Right renal pelvis (tissue), 4 donors: ENCODE measurements around the gene NAGLU. TPM values are rescaled to one million over a fixed set of nuclear protein-coding genes. Genes with fewer than 3 reads are reported as not detected.

ENCODE experiments used
- DNase-seq, 4 donors: peaks; one replicate each; pipeline ENCODE4 v3.0.0-alpha.2; 2013; ENCODE audit warnings: low read depth in 4 of 4, low spot score in 3 of 4, missing footprints in 1 of 4
- polyA plus RNA-seq, 4 donors: library from polyadenylated mRNA; unstranded; fragments of 120-200 nt; gene quantifications; one replicate each; pipeline ENCODE4 v1.2.1, GENCODE V29; 2013; ENCODE audit not compliant: insufficient read length in 4 of 4

The NAGLU gene
- polyA plus RNA-seq, 4 donors: 18.8 to 31.7 (median 24.2) TPM

DNA sequence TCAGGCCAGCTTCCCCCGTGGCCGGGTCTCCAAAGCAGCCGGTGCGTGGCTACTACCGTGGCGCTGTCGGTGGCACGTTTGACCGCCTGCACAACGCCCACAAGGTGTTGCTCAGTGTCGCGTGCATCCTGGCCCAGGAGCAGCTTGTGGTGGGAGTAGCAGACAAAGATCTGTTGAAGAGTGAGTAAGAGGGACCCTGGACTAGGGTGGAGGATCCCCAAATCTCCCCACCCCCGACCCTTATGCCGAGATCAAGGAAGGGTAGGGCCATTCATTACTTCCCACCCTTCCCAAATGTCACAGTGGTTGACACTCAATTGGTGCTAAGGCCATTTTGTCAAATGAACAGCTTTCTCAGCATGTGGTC, 27.1 kb downstream of the NAGLU start:
- DNase-seq: no peak

DNA sequence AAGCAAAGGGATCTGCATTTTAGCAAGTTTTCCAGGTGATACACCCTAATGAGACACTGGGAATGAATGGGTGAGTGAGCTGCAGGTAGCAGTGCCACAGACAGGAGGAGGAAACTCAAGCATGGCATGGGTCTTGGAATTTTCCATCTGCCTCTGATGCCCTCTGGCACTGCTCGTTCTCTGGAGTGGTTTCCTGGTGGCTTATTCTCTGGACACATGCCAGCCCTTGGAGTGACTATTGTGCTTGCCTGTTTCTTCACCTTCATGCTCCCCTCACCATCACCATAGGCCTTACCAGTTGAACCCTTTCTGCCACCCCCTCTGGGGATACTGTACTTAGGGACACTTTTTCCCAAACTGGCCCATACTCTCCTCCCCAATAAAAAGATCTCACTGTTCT, 27.5 kb downstream of the NAGLU start:
- DNase-seq: no peak

DNA sequence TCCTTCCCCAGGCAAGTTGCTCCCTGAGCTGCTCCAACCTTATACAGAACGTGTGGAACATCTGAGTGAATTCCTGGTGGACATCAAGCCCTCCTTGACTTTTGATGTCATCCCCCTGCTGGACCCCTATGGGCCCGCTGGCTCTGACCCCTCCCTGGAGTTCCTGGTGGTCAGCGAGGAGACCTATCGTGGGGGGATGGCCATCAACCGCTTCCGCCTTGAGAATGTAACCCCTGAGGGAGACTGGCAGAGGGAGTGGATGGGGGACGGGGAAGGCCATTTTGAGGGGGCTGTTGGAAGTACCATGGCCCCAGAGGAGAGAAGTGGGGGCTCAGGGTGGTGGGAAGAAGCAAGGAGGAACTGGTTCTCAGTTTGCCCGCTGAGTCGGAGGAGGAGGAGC, 27.9 kb downstream of the NAGLU start:
- DNase-seq: no peak

DNA sequence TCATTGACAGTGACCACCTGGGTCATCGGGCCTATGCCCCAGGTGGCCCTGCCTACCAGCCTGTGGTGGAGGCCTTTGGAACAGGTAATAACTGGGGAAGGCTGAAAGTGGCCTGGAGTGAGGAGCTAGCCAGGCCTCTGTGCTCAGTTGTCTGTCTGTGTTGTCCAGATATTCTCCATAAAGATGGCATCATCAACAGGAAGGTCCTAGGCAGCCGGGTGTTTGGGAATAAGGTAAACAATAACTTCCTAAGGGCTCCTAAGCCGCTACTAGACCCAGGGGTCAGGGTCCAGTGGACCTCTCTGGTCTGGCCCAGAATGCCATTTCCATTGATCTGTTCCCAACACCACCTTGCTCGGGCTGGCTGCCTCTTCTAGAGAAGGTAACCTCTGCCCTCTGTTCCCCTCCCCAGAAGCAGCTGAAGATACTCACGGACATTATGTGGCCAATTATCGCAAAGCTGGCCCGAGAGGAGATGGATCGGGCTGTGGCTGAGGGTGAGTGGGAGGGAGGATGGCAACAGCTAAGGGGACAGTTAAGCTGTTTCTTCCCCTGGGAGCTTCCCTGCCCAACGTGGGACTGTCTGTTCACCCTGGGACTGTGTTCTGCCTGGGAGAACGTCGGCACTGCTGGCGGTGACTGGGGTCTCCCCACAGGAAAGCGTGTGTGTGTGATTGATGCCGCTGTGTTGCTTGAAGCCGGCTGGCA, 28.9 kb downstream of the NAGLU start:
- DNase-seq: no peak

DNA sequence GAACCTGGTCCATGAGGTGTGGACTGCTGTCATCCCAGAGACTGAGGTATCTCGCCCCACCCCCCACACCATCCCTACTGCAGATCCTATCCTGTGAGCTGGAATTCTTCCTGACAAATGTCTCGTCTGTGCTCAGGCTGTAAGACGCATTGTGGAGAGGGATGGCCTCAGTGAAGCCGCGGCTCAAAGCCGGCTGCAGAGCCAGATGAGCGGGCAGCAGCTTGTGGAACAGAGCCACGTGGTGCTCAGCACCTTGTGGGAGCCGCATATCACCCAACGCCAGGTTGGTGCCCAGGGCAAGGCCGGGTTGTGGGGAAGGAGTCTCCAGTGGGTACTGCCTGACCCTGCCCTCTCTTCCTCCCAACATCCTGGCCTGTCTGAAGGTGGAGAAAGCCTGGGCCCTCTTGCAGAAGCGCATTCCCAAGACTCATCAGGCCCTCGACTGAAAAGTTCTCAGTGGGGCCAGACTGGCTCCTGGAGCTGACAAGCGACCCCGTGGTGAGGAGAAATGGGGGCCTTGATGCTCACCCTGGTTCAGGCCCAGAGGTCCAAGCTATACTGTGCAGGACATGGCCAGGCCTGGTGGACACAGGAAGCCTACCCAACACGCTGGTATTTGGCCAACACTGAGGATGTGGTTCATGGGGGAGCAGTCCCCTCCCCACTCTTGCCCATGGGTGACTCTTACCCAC, 29.6 kb downstream of the NAGLU start:
- DNase-seq: no peak

- DNase-seq: no peak
Observed at GRCh38 chr17:42566215-42566882, 30.3 kb downstream of the NAGLU start.

- DNase-seq: peak; percentile 75 to 89 (median 79)
Observed at GRCh38 chr17:42566883-42567573, 31.0 kb downstream of the NAGLU start, which contains the start of gene MLX. Gene MLX (plus strand): TSS chr17:42567100. CDS start chr17:42567125, 25 bp downstream.

GRCh38 chr17:42568341-42569111, 32.5 kb downstream of the NAGLU start:
- DNase-seq: no peak

DNA sequence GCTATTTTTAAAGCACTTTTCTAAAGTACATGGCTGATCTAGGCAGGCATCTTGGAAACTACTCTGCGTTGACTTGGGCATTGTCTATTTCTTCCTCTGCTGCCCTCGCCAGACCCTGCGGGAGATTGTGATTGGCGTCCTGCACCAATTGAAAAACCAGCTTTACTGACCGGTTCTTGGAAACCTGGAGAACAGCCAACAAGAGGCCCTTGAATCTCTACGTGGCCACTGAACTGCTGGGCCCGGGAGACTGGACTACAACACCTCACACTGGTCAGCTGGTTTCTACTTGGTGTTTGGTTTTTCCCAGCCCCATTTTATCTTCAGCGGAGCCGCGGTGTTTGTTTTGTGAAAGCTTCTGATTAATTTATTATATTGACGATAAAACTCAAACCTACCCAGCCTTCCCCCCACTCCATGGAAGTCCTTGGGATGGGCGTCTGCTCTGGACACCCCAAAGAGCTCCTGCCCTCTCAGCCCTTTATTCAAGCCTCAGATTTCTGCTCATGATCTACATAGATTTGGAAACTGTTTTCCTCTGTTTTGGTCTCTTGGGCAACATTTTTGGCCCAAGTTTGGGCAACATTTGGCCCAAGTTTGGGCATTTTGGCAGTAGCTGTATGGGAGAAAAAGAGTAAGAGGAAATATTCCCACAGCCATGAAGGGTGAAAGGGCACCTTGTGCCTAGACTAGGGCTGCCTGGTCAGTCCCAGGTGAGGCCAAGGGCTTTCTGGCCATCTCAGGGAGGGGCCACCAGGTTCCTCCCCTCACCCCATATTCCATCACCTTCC, 35.6 kb downstream of the NAGLU start:
- no peak for DNase-seq

- DNase-seq: no peak
Observed at GRCh38 chr17:42573095-42573494, 37.1 kb downstream of the NAGLU start.

DNA sequence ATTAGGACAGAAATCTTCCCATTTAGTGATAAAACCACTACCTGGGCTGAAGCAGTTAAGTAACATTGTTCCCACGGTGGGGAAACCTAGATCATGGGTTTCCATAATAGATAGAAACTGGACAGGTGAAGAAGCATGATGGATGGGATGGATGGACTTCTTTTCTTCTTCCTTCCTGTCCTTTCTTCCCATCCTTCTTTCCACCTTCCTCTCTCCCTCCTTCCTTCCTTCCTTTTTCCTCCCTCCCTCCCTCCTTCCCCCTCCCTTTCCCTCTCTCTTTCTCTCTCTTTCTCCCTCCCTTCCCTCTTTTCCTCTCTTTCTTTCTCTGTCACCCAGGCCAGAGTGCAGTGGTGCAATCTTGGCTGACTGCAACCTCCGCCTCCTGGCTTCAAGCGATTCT, 38.4 kb downstream of the NAGLU start:
- no peak for DNase-seq

- DNase-seq: no peak
Observed at GRCh38 chr17:42577140-42577531, 41.1 kb downstream of the NAGLU start.

GRCh38 chr17:42577532-42578281, 41.7 kb downstream of the NAGLU start, which contains the start of gene PSMC3IP:
Gene PSMC3IP (minus strand): TSS chr17:42577729. CDS start chr17:42577686, 43 bp downstream.
- DNase-seq: peak; percentile 84 to 88 (median 86)

- DNase-seq: peak in 2 of 4 donors; percentile 56 to 72
Observed at GRCh38 chr17:42578282-42578869, 42.3 kb downstream of the NAGLU start.

GRCh38 chr17:42579794-42580551, 43.9 kb downstream of the NAGLU start:
- DNase-seq: no peak

DNA sequence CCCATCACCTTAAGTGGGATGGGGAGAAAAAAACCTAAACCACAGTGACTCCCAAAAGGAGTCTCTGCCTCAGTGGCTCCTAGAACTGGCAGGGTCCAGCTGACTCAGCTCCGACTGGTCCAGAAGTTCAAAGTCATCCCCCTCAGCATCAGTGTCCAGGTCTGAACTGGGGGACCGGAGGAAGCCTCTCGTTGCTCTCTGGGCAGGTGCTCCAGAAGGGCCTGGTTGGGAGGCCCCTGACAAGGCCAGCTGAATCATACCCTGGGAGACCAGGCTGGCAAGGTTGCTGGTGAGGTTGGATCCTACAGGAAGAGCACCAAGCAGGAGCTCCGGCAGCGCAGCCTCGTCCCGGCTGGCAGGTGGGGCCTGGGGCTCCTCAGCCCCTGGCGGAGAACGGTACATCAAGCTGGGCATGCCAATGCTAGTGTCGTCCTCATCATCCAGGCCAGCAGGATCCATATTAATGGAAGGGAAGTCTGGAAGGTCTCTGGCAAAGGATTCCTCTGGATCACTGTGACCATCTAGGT, 45.8 kb downstream of the NAGLU start:
- DNase-seq: no peak

- DNase-seq: no peak
Observed at GRCh38 chr17:42584880-42585279, 48.8 kb downstream of the NAGLU start.
